ENCODE results near the gene COL27A1. TPM values are rescaled to one million over a fixed set of nuclear protein-coding genes. Genes with fewer than 3 reads are reported as not detected.

Gene COL27A1
- total RNA-seq, 1 donor from 2014 or later: 3.7 TPM

DNA sequence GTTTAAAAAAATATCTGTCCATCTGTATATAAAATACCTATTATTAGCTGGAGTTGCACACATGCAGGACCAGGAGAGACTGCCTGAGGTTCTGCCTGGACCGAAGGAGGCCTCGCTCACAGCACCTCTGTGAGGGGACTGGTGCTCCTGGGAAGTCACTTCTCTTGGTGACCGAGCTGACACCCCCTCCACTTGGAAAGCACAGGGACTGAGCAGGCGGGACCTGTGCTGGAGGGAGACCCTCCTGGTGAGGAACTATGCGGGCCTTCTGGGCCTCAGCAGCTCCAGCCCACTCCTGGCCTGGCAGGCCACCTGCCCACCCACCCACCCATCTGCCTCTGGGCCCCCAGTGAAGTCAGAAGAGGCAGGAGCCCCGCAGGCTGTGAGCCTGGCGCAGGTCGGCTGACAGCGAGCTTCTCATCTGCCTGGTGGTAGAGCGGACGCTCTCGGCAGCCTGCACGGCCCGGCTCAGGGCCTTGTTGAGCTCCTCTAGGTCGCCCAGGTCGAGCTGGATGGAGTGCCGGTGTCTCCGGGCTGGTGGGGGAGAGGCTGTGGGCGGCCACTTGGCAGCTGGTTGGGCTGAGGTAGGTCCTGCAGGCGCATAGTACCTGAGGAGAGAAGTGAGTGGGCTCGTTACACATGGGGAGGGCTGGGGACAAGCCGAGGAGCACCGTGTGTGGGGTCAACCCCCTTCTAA, 181.5 kb downstream of the COL27A1 start:
- DNase-seq (ENCODE audit: low spot score): no peak
- Mint-ChIP-seq H3K27me3 (ENCODE audit: low read depth) (no peaks in the 10 kb centered on the region), H3K27ac (no peak overlapping the region), H3K4me3 (ENCODE audit: low read depth) (no peak overlapping the region), H3K9me3 (no peaks in the 10 kb centered on the region), H3K36me3 (ENCODE audit: low read depth) (peaks cover 73% of the 10 kb centered on the region), H3K4me1 (ENCODE audit: low read depth) (peaks cover 7% of the 10 kb centered on the region)
- intact Hi-C loops (cut with micrococcal nuclease): loop anchor here (5.0 kb wide), 1 partner anchor 170 kb away; the partner anchor contains the start of gene WHRN

DNA sequence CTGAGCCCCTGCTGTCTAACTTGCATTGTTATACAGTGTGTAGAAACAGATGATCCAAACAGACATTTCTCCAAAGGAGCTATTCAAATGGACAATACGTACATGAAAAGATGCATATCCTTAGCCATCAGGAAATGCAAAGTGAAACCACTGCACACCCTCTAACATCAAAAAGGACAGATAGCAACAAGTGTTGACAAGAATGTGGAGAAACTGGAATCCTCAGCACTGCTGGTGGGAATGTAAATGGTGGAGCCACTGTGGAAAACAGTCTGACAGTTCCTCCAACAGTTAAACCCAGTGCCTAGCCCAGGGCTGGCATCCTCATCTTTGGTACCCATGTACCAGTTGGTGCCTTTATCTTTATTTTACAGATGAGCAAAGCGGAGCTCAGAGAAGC, 182.8 kb downstream of the COL27A1 start:
- Mint-ChIP-seq H3K9me3 (no peaks in the 10 kb centered on the region), H3K4me1 (ENCODE audit: low read depth) (peaks cover 8% of the 10 kb centered on the region), H3K27me3 (ENCODE audit: low read depth) (no peaks in the 10 kb centered on the region), H3K27ac (peak overlapping the region; percentile 60), H3K4me3 (ENCODE audit: low read depth) (no peak overlapping the region), H3K36me3 (ENCODE audit: low read depth) (peaks cover 82% of the 10 kb centered on the region)
- DNase-seq (ENCODE audit: low spot score): no peak
- intact Hi-C loops (cut with micrococcal nuclease): loop anchor here (2.0 to 5.0 kb wide), 2 partner anchors 61 to 169 kb away; partner anchors contain the start of gene WHRN

DNA sequence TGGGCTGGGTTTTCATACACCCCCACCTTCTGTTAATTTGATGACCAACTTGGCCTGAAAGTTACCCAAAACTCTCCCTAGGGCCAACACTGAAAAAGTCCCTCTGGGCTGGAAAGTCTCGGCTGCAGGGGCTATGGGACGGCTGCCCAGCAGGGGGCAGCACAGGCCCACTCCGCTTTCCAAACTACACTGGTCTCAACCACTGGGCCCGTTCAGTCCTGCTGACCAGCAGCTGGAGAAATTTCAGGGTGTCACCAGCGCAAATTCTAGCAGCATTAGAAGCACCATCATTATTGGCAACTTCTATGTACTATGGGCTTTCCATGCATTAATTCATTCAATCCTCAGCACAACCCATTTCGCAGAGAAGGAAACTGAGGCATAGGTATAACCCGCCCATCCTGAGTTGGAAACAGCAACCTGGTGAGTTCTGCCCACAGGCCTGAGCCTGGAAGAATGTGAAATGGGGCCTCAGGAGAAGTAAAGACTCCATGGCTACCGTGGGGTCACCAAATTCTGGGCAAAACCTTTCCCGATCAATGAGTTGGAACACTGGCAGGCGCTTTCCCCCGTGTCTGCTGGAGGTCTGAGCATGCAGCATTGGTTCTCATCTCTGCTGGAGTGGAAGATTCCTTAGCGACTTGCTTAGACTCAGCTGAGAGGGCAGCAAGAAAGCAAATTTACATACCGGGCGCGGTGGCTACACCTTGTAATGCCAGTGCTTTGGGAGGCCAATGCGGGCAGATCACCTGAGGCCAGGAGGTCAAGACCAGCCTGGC, 184.0 kb downstream of the COL27A1 start:
- no peaks in the 10 kb centered on the region for H3K27me3 Mint-ChIP-seq (ENCODE audit: low read depth)
- H3K27ac Mint-ChIP-seq: peak overlapping the region; percentile 0
- DNase-seq (ENCODE audit: low spot score): peak; percentile 37
- H3K9me3 Mint-ChIP-seq: no peaks in the 10 kb centered on the region
- peaks cover 9% of the 10 kb centered on the region for H3K4me1 Mint-ChIP-seq (ENCODE audit: low read depth)
- no peak overlapping the region for H3K4me3 Mint-ChIP-seq (ENCODE audit: low read depth)
- intact Hi-C loops (cut with micrococcal nuclease): loop anchor here (1.0 to 5.0 kb wide), 3 partner anchors 49 to 168 kb away; partner anchors contain the start of gene WHRN
- H3K36me3 Mint-ChIP-seq (ENCODE audit: low read depth): peaks cover 91% of the 10 kb centered on the region

DNA sequence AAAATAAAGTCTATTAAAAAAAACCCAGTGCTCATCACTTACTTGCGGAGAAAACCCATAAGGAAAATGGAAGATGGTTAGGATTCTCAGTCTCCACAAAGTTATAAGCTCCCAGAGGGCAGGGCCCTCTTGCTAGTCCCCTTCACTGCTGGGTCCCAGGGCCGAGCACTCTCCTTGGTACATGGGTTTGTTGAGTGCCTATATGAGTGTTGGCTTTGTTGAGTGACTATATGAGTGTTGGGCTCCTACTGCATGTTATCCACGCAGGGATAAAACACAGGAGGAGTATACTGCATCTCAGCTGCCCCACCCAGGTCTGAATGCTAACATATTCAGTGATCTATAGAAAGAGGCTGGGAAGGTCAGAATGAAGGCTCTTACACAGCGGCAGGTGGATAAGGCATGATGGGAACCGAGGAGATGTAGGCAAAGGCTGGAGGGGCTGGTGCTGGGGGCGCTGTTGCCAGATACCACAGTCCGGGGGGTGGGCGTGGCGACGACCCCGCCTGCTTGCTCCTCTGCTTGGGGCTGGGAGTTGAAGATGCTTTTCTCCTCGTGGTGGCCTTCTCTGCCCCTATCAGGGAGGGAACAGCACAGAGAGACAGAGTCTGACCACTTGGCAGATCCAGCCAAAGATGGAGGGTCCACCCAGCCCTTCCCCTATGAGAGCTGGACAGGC, 186.0 kb downstream of the COL27A1 start:
- Mint-ChIP-seq H3K36me3 (ENCODE audit: low read depth) (peaks cover 94% of the 10 kb centered on the region), H3K9me3 (no peaks in the 10 kb centered on the region), H3K4me3 (ENCODE audit: low read depth) (no peak overlapping the region), H3K27ac (peak overlapping the region; percentile 27), H3K4me1 (ENCODE audit: low read depth) (peaks cover 9% of the 10 kb centered on the region), H3K27me3 (ENCODE audit: low read depth) (no peaks in the 10 kb centered on the region)
- intact Hi-C loops (cut with micrococcal nuclease): no loop called here
- no peak for DNase-seq (ENCODE audit: low spot score)

DNA sequence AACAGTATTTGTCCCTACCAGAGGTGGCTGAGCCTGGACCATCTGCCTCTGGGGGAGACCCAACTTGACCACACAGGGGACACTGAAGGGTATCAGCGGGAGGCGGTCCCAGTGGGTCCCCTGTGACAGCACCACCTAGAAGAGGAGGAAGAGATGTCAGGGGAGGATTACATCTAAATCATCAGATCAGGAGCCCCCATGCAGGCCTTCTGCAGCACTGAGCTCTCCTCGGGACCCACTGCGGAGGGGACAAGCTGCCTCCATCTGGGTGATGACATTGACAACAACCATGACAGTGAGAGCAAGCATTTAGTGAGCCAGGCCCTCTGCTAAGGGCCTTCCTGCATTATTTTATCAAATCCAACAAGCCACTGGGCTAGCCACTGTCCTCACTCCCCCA, 186.7 kb downstream of the COL27A1 start:
- Mint-ChIP-seq H3K27me3 (ENCODE audit: low read depth) (no peaks in the 10 kb centered on the region), H3K4me3 (ENCODE audit: low read depth) (no peak overlapping the region), H3K4me1 (ENCODE audit: low read depth) (peaks cover 15% of the 10 kb centered on the region), H3K27ac (no peak overlapping the region), H3K36me3 (ENCODE audit: low read depth) (peaks cover 94% of the 10 kb centered on the region), H3K9me3 (no peaks in the 10 kb centered on the region)
- no peak for DNase-seq (ENCODE audit: low spot score)
- intact Hi-C loops (cut with micrococcal nuclease): no loop called here

DNA sequence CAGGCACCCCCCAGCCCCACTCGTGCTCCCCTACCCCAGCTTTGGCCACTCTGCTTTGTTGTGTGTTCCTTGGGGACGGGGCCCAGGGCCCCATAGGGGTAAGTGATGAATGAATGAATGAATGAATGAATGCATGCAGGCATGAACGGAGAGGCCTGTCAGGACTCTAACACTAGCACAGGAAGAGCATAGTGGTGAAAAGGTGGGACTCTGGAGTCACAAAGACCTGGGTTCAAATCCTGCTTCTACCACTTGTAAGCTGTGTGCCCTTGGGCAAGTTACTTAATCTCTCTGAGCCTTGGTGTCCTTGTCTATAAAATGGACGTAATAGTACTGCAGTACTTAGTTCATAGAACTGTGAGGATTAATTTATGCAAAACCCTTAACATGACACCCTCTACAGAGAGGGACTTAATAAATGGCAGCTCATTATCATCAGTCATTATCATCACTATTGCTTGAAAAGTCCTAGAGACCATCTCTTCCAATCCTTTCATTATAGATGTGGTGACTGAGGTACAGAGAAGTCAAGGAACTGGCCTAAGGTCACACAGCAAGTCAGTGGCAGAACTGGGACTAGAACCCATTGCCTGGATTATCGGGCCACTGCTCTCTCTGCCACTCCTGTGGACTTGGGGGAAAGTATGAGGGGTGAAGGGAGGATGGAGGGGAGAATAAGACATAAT, 187.6 kb downstream of the COL27A1 start:
- no peak for DNase-seq (ENCODE audit: low spot score)
- no peak overlapping the region for H3K27ac Mint-ChIP-seq
- intact Hi-C loops (cut with micrococcal nuclease): no loop called here
- no peak overlapping the region for H3K4me3 Mint-ChIP-seq (ENCODE audit: low read depth)
- no peaks in the 10 kb centered on the region for H3K27me3 Mint-ChIP-seq (ENCODE audit: low read depth)
- H3K36me3 Mint-ChIP-seq (ENCODE audit: low read depth): peaks cover 92% of the 10 kb centered on the region
- H3K4me1 Mint-ChIP-seq (ENCODE audit: low read depth): peaks cover 19% of the 10 kb centered on the region
- H3K9me3 Mint-ChIP-seq: no peaks in the 10 kb centered on the region

DNA sequence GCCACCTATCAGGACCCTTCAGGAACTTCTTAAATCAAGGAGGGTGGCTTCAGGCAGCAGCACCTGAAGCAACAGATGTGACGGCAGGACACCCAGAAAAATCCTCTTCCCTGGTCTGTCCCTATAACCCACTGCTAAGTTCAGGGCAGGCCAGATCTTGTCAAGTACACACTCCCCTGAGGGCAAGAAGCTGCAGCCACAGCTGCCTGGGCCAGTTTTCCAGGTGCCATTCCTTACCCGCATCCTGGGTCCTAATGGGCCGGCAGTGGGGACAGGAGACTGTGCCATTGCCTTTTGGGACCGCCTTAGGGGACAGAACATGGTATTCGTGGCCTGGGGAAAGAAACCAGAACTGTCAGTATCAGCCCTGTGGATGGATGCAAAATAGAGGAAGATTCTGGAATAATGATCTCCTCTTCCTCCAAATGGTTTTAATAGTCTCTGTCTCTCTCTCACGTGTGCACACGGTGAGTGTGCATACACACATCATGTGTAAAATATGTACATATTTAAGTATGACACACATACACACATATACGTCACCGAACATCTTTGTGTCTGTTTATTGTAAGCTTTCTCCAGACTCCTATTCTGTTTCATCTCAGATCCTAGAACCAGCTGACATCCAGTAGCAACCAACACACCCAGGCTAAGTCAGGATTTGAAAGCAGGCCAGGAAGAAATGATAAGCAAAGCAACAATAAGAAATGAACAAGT, 188.3 kb downstream of the COL27A1 start:
- intact Hi-C loops (cut with micrococcal nuclease): no loop called here
- H3K36me3 Mint-ChIP-seq (ENCODE audit: low read depth): peaks cover 92% of the 10 kb centered on the region
- DNase-seq (ENCODE audit: low spot score): no peak
- H3K27me3 Mint-ChIP-seq (ENCODE audit: low read depth): no peaks in the 10 kb centered on the region
- no peak overlapping the region for H3K4me3 Mint-ChIP-seq (ENCODE audit: low read depth)
- no peaks in the 10 kb centered on the region for H3K9me3 Mint-ChIP-seq
- H3K27ac Mint-ChIP-seq: peak overlapping the region; percentile 12
- peaks cover 26% of the 10 kb centered on the region for H3K4me1 Mint-ChIP-seq (ENCODE audit: low read depth)

DNA sequence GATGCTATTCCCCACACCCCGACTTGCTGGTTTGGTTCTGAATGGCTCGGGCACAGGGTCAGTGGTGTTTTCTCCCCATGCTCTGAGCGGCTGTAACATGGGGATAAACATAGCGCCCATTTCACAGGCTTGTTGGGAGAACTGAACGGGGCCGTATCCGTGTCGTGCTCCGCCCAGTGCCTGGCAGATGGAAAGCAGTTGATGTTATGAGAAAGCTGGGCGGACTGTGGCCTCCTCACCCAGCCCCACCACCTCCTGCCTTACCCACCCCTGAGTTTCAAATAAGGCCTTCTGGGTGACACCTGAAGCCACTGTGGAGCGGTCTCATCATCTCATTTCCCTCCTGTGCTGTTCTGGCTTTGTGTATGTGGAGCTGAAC, 188.8 kb downstream of the COL27A1 start:
- no peaks in the 10 kb centered on the region for H3K27me3 Mint-ChIP-seq (ENCODE audit: low read depth)
- H3K9me3 Mint-ChIP-seq: no peaks in the 10 kb centered on the region
- H3K36me3 Mint-ChIP-seq (ENCODE audit: low read depth): peaks cover 92% of the 10 kb centered on the region
- H3K27ac Mint-ChIP-seq: peak overlapping the region; percentile 12
- intact Hi-C loops (cut with micrococcal nuclease): no loop called here
- H3K4me3 Mint-ChIP-seq (ENCODE audit: low read depth): no peak overlapping the region
- no peak for DNase-seq (ENCODE audit: low spot score)
- peaks cover 26% of the 10 kb centered on the region for H3K4me1 Mint-ChIP-seq (ENCODE audit: low read depth)

DNA sequence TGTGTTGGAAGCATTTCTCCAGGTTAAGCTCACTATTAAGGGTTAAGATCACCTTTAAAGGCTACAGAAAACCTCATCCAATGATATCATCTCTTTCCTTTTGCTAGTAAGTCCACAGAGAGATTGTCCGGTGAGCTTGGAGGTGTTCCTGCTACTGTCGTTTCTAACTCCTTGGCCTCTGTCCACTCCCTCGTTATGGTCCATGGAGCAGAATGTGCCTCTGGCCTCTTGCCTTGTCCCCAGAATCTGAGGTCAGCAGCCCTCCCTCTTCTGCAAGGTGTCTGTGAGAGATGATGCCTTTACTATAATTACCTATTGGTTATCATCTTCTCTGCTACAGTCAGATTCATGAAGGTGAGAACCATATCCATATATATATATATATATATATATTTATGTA, 189.4 kb downstream of the COL27A1 start:
- H3K27ac Mint-ChIP-seq: no peak overlapping the region
- no peaks in the 10 kb centered on the region for H3K27me3 Mint-ChIP-seq (ENCODE audit: low read depth)
- no peaks in the 10 kb centered on the region for H3K9me3 Mint-ChIP-seq
- peaks cover 31% of the 10 kb centered on the region for H3K4me1 Mint-ChIP-seq (ENCODE audit: low read depth)
- intact Hi-C loops (cut with micrococcal nuclease): loop anchor here (5.0 kb wide), 1 partner anchor 143 kb away; no protein-coding TSS in a partner anchor
- H3K4me3 Mint-ChIP-seq (ENCODE audit: low read depth): no peak overlapping the region
- no peak for DNase-seq (ENCODE audit: low spot score)
- H3K36me3 Mint-ChIP-seq (ENCODE audit: low read depth): peaks cover 92% of the 10 kb centered on the region

DNA sequence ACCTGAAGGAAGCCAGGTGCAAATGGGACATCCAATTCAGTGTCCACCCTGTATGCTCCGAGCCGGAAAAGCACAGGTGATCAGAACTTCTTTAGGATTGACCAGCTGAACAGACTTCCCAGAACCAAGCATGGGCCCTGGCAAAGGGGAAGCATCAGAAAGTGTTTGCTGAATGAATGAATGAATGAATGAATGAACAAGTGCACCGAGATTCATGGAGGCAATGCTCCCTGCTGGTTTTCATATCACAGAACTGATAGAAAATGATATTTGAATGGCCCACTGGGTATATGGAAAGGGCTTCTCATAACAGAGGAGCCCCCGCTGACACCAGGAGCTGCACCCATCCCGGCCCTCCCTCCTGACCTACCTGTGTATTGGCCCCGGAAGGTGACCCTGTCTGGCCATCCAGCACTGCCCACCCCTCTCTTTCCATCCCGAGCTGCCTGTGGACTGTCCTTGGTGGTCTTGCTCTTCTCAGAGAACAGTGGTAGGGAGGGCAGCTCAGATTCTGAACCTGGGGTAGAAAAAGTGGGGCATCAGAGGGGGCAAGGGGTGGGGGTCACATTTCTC, 190.2 kb downstream of the COL27A1 start:
- H3K27me3 Mint-ChIP-seq (ENCODE audit: low read depth): no peaks in the 10 kb centered on the region
- H3K36me3 Mint-ChIP-seq (ENCODE audit: low read depth): peaks cover 92% of the 10 kb centered on the region
- intact Hi-C loops (cut with micrococcal nuclease): loop anchor here (5.0 kb wide), 1 partner anchor 142 kb away; no protein-coding TSS in a partner anchor
- no peak overlapping the region for H3K4me3 Mint-ChIP-seq (ENCODE audit: low read depth)
- DNase-seq (ENCODE audit: low spot score): no peak
- H3K27ac Mint-ChIP-seq: peak overlapping the region; percentile 40
- H3K4me1 Mint-ChIP-seq (ENCODE audit: low read depth): peaks cover 40% of the 10 kb centered on the region
- H3K9me3 Mint-ChIP-seq: no peaks in the 10 kb centered on the region

DNA sequence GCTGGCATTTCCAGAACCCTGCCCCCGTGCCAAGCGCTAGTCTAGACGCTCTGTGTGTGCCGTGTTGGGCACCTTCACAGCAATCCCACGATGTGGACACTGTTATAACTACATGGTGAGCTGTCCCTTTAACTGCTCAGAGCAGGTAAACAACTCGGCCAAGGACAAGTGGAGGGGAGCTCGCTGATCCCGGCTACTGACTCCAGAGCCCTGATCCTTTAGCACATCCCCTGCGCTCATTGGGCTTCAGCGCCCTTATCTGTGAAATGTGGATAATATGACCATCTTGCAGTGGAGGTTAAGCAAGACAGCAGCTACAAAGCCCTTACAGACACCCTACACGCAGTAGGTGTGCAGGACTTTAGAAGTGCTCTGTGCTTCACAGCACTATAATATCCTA, 190.8 kb downstream of the COL27A1 start:
- no peak overlapping the region for H3K27ac Mint-ChIP-seq

More for the DNA sequence above, 190.8 kb downstream of the COL27A1 start:
- peaks cover 92% of the 10 kb centered on the region for H3K36me3 Mint-ChIP-seq (ENCODE audit: low read depth)
- H3K4me3 Mint-ChIP-seq (ENCODE audit: low read depth): no peak overlapping the region
- H3K9me3 Mint-ChIP-seq: no peaks in the 10 kb centered on the region
- peaks cover 43% of the 10 kb centered on the region for H3K4me1 Mint-ChIP-seq (ENCODE audit: low read depth)
- no peak for DNase-seq (ENCODE audit: low spot score)
- intact Hi-C loops (cut with micrococcal nuclease): loop anchor here (5.0 kb wide), 1 partner anchor 141 kb away; no protein-coding TSS in a partner anchor
- no peaks in the 10 kb centered on the region for H3K27me3 Mint-ChIP-seq (ENCODE audit: low read depth)
